CD4-positive, alpha-beta T cell treated with Interleukin-4 for 4 hours (primary cell): ENCODE measurements around the gene SCN5A.

Source experiments
- DNase-seq: peaks from one replicate; pipeline ENCODE4 v3.0.0-alpha.2; 2020

The SCN5A gene

DNA sequence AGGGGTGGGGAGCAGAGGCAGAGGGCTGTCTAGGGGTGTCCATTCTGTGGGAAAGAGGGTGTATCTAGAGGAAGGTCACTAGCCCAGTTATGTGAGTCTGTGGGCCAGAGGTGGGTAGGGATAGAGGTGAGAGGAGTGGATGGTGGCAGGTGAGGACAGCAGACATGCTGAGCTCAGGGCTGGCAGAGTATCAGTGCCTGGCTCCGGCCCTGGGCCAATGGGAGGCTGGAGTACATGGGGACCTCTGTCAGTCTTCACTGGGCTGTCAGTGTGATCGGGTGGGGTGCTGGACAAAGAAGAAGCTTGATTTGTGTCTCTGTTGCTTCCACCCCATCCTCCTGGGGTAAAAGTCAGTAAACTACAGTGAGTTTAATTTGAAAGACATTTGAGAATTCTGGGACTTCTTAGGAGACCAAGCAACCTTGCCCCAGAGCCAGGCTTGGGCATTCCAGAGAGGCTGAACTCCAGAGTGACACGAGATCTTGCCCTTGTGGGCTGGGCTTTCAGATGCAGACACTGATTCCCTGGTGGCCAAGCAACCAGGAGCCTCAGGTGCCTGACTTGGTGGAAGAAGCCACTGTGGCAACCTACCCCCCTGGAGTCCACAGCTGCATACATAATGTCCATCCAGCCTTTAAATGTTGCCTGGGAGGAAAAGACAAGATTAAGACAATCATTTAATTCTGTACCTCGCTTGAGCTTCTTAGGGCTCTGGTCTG is 92.7 kb downstream of the SCN5A start:
- DNase-seq: no peak

DNA sequence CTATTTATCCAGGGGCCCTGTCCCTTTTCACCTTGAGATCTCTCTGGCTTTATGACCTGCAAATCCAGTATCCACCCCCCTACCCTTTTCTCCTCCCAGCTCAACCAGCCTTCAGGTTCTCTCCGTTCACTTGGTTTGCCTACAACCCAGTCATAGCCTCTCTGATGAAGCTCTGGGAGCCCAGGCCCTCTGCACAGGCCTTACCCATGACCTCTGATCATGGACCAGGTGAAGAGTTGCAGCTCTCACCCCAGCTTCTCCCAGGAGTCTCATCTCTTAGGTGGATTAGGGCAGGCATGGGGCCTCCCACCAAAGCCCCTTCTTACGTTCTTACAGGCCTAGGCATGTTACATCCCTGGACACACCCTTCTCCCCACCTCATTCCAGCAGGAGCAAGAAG is 93.6 kb downstream of the SCN5A start:
- DNase-seq: no peak

DNA sequence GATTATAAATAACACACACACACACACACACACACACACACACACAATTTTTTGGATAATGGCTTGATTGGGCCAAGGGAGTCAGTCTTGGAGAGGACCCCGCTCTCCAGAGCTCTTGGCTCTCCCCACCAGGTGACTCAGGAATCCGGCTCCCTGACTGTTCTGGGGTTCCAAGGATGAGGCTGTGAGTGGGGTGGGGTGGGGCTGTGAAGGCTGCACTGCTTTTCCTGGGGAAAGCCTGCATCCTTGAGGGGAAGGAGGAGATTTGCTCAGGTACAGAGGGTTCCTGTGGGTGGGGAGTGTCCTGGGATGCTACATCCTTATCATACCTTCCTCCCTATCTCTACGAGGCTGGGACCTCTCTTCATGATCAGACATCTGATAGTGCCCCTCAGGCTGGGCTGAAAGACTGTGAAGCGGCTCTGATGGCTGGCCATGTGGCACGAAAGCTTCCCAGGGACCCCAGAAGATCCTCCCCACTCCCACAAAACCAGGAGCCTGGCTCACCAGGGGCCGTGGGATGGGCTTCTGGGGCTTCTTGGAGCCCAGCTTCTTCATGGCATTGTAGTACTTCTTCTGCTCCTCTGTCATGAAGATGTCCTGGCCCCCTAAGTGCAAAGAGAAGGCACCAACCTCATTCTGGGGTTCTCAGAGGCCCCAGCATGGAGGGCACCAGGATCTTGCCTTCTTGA is 94.2 kb downstream of the SCN5A start:
- DNase-seq: no peak

GRCh38 chr3:38554127-38554827 is 95.2 kb downstream of the SCN5A start:
- DNase-seq: no peak

GRCh38 chr3:38553071-38553470 is 96.4 kb downstream of the SCN5A start:
- no peak for DNase-seq

- no peak for DNase-seq
These were observed 97.1 kb downstream of the SCN5A start for GRCh38 chr3:38552364-38552763.

- DNase-seq: no peak
These were observed 98.3 kb downstream of the SCN5A start for GRCh38 chr3:38551026-38551832.

- DNase-seq: no peak
These were observed 99.3 kb downstream of the SCN5A start for GRCh38 chr3:38549957-38550840.

GRCh38 chr3:38549486-38549885 is 100.0 kb downstream of the SCN5A start:
- no peak for DNase-seq

DNA sequence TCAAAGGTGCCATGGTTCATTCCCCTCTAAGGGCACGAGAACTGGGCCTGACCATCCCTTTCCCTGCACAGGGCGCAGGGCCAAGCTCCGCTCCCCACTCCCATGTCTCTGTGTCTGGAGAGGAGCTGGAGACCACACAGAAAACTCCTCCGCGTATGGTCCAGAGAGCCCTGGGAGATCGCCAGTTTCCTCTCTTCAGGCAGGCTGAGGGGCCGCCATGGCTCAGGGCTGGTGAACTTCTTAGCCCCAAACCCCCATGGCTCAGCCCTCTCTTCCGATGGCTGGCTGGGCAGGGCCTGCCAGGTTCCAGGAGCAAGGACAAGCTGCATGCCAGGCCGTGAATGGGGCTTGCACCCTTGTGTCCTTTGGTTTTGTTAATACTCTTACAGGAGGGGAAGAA is 100.4 kb downstream of the SCN5A start:
- no peak for DNase-seq

DNA sequence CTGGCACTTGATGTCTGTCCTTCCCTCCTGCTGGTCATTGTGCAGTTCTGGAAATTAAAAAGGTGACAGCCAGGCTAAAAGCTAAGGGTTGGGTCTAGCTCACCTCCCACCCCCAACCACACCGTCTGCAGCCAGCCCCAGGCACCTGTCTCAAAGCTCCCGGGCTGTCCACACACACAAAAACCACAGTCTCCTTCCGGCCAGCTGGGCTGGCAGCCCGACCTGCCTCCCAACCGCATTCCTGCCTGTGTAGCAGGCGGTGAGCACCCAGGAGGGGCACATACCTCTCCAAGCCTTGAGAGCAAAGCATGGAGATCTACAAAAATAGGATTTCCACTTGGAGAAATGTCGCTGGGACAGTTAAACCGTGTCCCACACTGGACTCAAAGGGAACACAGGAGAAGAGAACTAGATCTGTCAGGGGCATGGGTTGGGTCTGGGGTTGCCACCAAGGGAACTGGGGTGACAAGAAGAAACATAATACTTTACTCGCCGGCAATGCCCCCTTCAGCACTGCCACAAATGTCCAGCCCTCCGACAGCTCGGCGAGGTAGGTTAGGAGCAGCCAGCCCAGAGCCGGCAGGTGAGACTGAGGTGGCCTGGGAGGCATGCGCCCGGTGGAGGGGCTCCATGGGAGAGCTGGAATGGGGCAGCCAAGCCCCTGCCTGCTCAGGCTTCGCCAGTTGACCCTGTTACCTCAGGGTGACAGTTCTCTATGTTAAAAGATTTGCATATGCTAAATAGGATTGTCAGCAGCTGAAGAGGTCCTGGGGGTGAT is 101.1 kb downstream of the SCN5A start:
- DNase-seq: no peak

DNA sequence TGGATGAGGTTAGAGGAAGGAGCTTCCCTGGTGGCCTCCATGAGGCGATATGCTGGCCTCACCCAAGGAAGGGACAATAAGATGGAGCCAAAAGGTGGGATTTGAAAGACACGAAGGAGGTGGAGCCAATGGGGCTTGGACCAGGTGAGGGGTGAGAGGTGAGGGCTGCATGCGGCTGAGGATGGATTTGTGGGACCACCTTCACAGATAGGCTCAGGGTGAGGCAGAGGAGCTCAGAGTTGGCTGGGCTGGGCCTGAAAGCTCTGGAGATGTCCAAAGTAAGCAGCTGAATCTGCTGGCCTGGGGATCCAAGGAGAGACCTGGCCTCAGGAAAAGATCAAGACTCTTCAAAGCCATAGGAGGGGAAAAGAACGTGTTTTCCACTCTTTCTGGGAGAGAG is 103.5 kb downstream of the SCN5A start:
- no peak for DNase-seq

- DNase-seq: no peak
These were observed 103.9 kb downstream of the SCN5A start for GRCh38 chr3:38545550-38545949.

DNA sequence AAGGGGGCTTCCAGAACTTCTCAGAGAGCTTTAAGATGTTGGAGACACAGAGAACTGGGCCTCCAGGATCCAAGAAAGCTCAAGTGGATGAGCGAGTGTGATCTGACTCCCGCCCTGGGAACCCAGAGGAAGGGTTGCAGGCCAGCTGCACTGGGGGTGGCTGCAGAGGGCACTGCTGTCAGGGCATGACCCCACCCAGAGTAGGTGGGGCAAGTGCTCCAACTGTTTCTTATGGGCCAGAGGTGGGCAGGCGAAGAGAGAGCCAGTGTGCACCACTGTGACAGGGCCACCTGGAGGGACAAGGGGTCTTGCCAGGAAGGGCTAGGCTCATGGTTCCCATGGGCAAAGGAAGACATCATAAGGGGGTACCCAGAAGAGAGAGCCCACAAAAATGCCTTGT is 104.6 kb downstream of the SCN5A start:
- no peak for DNase-seq

DNA sequence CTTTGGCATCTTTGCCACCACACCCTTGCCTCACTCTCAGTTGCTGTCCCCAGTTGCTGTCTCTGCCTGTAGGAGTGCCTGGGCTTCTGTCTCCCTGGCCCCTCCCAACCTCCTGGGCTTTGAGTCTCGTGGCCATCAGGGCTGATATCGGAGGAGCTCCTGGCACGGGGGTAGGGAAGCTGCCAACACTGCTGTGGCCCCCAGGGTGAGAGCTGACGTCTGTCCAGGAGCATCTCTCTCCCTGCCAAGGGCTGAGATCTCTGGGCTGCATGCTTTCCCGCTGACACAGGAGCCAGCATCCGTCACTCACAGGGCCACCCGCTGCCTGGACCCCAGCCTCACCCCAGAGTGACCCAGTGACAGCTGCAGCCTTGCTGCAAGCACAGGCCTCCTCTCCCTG is 105.9 kb downstream of the SCN5A start:
- DNase-seq: no peak

- no peak for DNase-seq
These were observed 106.8 kb downstream of the SCN5A start for GRCh38 chr3:38542401-38543298.

DNA sequence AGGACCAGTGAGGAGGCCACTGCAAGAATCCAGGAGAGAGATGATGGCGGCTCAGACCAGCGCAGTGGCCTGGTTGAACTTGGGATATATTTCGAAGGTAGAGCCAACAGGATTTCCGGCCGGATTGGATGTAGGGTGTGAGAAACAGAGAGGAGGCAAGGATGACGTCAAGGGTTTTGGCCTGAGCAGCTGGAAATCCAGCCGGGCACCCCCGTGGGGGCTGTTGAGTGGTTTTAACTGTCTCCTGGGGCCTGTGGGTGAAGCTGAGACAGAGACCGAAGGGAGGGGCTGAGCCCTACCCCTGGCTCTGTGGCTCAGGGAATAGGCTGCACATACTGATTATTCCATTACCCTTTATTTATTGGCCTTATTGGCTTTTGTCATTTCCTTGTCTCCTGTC is 107.7 kb downstream of the SCN5A start:
- DNase-seq: no peak

DNA sequence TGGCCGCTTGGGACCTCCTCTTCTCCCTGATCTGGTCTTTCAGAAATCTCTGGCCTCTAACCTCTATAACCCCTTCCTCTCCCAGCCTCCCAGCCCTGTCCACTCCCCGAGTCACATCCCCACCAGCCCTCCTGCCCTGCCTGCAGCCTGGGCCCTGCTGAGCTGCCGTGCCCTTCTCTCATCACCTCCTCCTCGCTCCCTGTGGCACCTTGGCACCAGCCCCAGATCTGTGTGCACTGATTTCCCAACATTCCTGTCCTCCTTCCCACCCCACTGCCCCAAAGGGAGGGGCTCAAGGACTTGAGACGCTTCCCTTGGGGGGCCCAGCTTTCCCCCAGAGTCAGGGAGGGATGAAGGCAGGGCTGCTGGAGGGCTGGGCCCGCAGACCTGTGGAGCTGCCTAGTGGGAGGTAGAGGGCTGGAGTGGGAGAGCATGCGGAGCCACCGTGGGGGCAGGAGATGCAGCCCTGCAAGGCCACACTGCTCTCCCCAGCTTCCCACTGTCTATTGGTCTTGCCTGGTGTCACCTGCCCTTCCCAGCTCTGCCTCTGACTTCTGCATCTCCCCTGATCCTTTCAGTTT is 110.6 kb downstream of the SCN5A start:
- no peak for DNase-seq

DNA sequence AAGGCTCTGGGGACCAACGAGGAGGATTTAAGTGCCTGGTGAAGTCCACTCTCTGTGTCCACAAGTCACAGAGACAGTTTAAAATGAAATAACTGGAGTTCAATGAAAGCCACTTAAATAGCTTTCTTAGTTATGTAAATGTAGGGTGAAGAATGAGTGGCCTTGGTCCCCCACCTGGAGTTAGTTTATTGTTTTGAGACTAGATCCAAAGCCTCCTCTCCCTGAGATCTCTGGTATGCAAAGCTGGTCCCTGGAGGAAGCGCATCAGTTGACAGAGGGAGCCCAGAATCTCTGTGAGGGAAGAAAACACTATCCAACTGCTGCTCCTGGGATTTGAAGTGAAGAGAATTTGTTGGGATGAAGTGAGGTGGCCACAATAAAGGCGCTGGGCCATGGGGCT is 112.8 kb downstream of the SCN5A start:
- no peak for DNase-seq

DNA sequence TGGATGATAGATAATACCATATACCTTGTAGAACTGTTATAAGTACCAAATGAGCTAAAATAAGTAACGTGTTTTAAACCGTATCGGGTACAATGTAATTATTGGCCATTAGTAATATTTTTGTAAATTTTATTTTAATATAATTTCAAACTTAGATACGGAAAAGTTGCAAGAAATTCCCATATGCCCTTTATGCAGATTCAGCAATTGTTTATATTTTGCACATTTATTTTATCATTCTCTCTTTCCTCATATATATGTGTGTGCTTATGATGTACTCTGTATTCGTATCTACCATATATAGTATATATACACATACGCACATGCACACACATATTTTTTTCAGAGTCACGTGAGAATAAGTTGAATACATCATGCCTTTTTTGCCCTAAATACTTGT is 114.9 kb downstream of the SCN5A start:
- DNase-seq: no peak
